Small intestine (tissue), 16 donors: ENCODE data around the gene DAP3. TPM values are rescaled to one million over a fixed set of nuclear protein-coding genes. Genes with fewer than 3 reads are reported as not detected.
"Not testable (repeated sequence)": the region's sequence is repeated elsewhere in the genome, so short reads cannot be mapped to it uniquely, and the experiment has no call there.

Source experiments
- DNase-seq, 2 donors: peaks; one replicate each; pipeline versions ENCODE4 v3.0.0 to v3.0.0-alpha.2; 2013
- FAIRE-seq: peaks from 2 replicates; lab custom pipeline; 2012; peaks lifted over from hg19 to GRCh38; lab: Jason Lieb, UNC
- H3K27ac ChIP-seq, 3 donors: one replicate each; pipeline ENCODE4 v1.5.1; 2013; ENCODE audit warnings: low read length in 2 of 3, mild to moderate bottlenecking in 2 of 3, control low read depth in 1 of 3, inconsistent platforms in 1 of 3, low read depth in 1 of 3, moderate library complexity in 1 of 3
- H3K27me3 ChIP-seq, 3 donors: one replicate each; pipeline ENCODE4 v1.6.1; 2013; ENCODE audit warnings: low read length in 3 of 3, inconsistent platforms in 1 of 3; ENCODE audit not compliant: control insufficient read depth in 3 of 3, insufficient read depth in 3 of 3
- H3K36me3 ChIP-seq, 3 donors: one replicate each; pipeline ENCODE4 v1.6.1; 2013; ENCODE audit warnings: low read length in 3 of 3, inconsistent platforms in 1 of 3, low read depth in 1 of 3, mild to moderate bottlenecking in 1 of 3, moderate library complexity in 1 of 3; ENCODE audit not compliant: control insufficient read depth in 3 of 3, insufficient read depth in 2 of 3
- H3K4me1 ChIP-seq, 3 donors: one replicate each; pipeline ENCODE4 v1.6.1; 2013; ENCODE audit warnings: low read length in 2 of 3, inconsistent platforms in 1 of 3, low read depth in 1 of 3, mild to moderate bottlenecking in 1 of 3, moderate library complexity in 1 of 3; ENCODE audit not compliant: control insufficient read depth in 3 of 3, insufficient read depth in 2 of 3
- H3K4me3 ChIP-seq, 3 donors: one replicate each; pipeline ENCODE4 v1.5.1; 2013; ENCODE audit warnings: low read length in 3 of 3, control low read depth in 1 of 3, inconsistent platforms in 1 of 3, low read depth in 1 of 3, mild to moderate bottlenecking in 1 of 3, moderate library complexity in 1 of 3
- H3K9me3 ChIP-seq, 2 donors: one replicate each; pipeline ENCODE4 v1.6.1; 2013; ENCODE audit warnings: low read depth in 1 of 2, low read length in 1 of 2; ENCODE audit not compliant: control insufficient read depth in 2 of 2, insufficient read depth in 1 of 2
- WGBS, 3 donors: extraction: QIAGEN DNeasy Blood & Tissue Kit; methylation state at CpG; one replicate each; pipeline ENCODE4 v1.1.7; 2013; 5-methylcytosine and 5-hydroxymethylcytosine counted together
- long read RNA-seq, 10 donors: transcript quantifications; one replicate each; lab custom pipeline, GENCODE V29; 2026
- polyA plus RNA-seq, 4 donors: library from polyadenylated mRNA; stranded (reverse) in 3 of 4; unstranded in 1 of 4; fragments of 200-250 nt in 3 of 4; fragments of 120-200 nt in 1 of 4; gene quantifications; one replicate each; pipeline versions ENCODE4 v1.2.1 to v1.2.3, GENCODE V29; 2013
- donor health status: healthy with polysubstance abuse.
- donor health status: control.
- donor health status: control.
- donor health status: Bipolar disorder and iron deficiency.
- donor health status: healthy.

The DAP3 gene
- 10 to 100 TPM; 86.5 to 97.8 (median 91.4) TPM for polyA plus RNA-seq
- long read RNA-seq, donor 1 = 0 reads
- long read RNA-seq, donor 2, transcript DAP3-216 (2 exons, 679 nt) = major isoform, 9 of 12 reads
- long read RNA-seq, donor 2, partial matches to known transcripts = 0 of 12 reads
- long read RNA-seq, donor 2, other reads (novel, unspliced or antisense) = 0 of 12 reads
- long read RNA-seq, donor 3, transcript DAP3-202 (13 exons, 2,089 nt) = minor isoform, 9 of 38 reads
- long read RNA-seq, donor 3, transcript DAP3-216 (2 exons, 679 nt) = major isoform, 25 of 38 reads
- long read RNA-seq, donor 3, partial matches to known transcripts = 0 of 38 reads
- long read RNA-seq, donor 3, other reads (novel, unspliced or antisense) = 0 of 38 reads
- long read RNA-seq, donor 4, partial matches to known transcripts = 0 of 2 reads
- long read RNA-seq, donor 4, other reads (novel, unspliced or antisense) = 0 of 2 reads
- long read RNA-seq, donor 5, transcript DAP3-216 (2 exons, 679 nt) = major isoform, 7 of 17 reads
- long read RNA-seq, donor 5, partial matches to known transcripts = 8 of 17 reads
- long read RNA-seq, donor 5, other reads (novel, unspliced or antisense) = 0 of 17 reads
- long read RNA-seq, donor 6, transcript DAP3-202 (13 exons, 2,089 nt) = minor isoform, 7 of 27 reads
- long read RNA-seq, donor 6, transcript DAP3-216 (2 exons, 679 nt) = major isoform, 10 of 27 reads
- long read RNA-seq, donor 6, partial matches to known transcripts = 0 of 27 reads
- long read RNA-seq, donor 6, other reads (novel, unspliced or antisense) = 0 of 27 reads
- long read RNA-seq, donor 7 = 0 reads
- long read RNA-seq, donor 8, partial matches to known transcripts = 0 of 1 reads
- long read RNA-seq, donor 8, other reads (novel, unspliced or antisense) = 0 of 1 reads
- long read RNA-seq, donor 9, transcript DAP3-216 (2 exons, 679 nt) = major isoform, 6 of 13 reads
- long read RNA-seq, donor 9, transcript DAP3-202 (13 exons, 2,089 nt) = major isoform, 6 of 13 reads
- long read RNA-seq, donor 9, partial matches to known transcripts = 0 of 13 reads
- long read RNA-seq, donor 9, other reads (novel, unspliced or antisense) = 0 of 13 reads
- long read RNA-seq, donor 10, transcript DAP3-202 (13 exons, 2,089 nt) = minor isoform, 14 of 42 reads
- long read RNA-seq, donor 10, transcript DAP3-216 (2 exons, 679 nt) = major isoform, 17 of 42 reads
- long read RNA-seq, donor 10, partial matches to known transcripts = 0 of 42 reads
- long read RNA-seq, donor 10, other reads (novel, unspliced or antisense) = 0 of 42 reads

DNA sequence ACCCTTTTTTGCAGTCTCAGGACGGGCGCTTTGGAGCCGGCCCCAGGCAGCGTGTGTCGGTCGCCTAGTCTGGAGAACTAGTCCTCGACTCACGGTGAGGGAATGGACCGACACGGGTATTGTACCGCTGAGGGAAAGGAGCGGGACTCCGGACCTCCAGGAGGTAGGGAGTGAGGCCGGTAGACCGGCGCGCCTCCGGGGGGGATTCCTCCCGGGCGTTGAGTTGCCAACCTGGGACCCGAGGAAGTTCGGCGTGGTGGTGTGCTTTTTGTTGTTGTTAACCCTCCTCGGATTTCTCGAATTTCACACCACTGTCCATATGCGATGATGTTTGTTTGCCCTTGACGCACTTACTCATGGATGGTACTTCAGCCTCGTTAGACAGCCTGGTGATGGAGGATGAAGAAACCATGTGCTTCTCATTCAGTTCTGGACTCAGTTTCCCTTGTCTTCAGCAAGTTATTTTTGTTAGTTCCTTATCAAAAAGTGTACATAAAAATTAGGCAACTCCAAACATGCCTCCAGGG is at the start of gene DAP3:
Gene DAP3 (plus strand): TSS at position 11 of the 527 bp plus-strand sequence. CDS start 20,689 bp downstream, outside the sequence.
- not testable (repeated sequence) for H3K27me3 ChIP-seq, DNase-seq, H3K9me3 ChIP-seq, FAIRE-seq, H3K4me1 ChIP-seq
- H3K36me3 ChIP-seq = peaks cover 0 to 13% (median 5%) of the 10 kb centered on the region in 3 donors
- H3K4me3 ChIP-seq = peak within 1 kb of the TSS; percentile 86 to 100 (median 96)
- 0% methylated on average over 28 of the region's 28 CpGs for WGBS, 3 donors
- H3K27ac ChIP-seq = peak within 1 kb of the TSS; percentile 97 to 98 (median 97)

DNA sequence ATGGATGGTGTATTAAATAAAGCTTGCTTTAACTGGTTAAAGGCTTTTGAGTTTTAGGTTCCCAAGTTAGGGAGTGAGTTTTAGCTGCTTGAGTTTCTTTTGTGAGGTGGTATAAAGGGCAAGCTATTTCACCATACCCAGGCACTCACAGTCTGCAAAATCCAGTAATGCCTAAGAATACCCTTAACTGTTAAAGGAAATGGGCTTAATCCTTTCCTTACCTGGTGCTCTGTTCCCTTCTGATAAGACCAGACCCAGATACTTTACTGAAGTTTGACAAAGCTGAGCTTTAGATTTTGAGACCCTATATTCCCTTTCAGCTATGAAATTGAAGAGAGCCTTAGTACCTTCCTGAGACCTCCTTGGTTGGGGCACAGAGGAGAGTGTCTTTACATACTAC is 48.5 kb upstream of the DAP3 start:
- H3K36me3 ChIP-seq = peaks cover 0 to 2% (median 0%) of the 10 kb centered on the region in 3 donors
- H3K27me3 ChIP-seq = no peaks in the 10 kb centered on the region
- no peak for FAIRE-seq
- no peak overlapping the region for H3K4me3 ChIP-seq
- H3K27ac ChIP-seq = peak overlapping the region in 2 of 3 donors; percentile 38 to 56
- peaks cover 0 to 39% of the 10 kb centered on the region in 2 donors for H3K9me3 ChIP-seq
- DNase-seq = no peak
- H3K4me1 ChIP-seq = peaks cover 0 to 7% (median 6%) of the 10 kb centered on the region in 3 donors

DNA sequence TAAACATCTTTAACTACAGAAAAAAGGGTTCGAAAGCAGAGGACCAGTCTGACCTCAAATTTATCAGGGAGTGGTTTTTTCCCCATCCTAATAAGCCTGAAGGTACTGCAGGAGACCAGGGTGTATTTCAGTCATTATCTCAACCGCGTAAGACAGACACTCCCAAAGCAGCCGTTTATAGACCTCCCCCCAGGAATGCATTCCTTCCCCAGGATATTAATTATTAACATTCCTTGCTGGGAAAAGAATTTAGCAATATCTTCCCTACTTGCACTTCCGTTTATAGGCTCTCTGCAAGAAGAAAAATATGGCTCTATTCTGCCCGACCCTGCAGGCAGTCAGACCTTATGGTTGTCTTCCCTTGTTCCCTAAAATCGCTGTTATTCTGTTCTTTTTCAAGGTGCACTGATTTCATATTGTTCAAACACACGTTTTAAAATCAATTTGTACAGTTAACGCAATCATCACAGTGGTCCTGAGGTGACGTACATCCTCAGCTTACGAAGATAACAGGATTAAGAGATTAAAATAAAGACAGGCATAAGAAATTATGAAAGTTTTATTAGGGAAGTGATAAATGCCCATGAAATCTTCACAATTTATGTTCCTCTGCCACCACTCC is 46.2 kb upstream of the DAP3 start:
- H3K27ac ChIP-seq, FAIRE-seq: not testable (repeated sequence)

DNA sequence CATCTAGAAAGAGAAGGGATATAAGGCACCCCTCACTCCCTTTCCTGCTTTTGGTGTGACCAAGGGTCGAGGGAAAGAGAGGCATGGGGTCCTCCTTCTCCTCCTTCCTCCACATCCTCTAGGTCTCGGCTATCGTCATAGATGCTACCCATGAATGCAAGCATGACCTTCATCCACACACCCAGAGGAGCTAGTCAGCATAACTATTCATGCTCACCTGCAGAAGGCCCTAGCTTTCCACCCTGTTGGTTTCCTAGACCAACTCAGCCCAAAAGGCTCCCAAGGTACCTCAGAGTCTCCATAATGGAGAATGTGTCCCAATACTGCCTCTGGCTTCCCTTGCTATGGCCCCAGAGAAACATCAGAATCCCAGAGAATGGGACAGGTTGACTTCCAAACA is 45.7 kb upstream of the DAP3 start:
- Histone ChIP-seq H3K4me1 (peaks cover 0 to 2% (median 0%) of the 10 kb centered on the region in 3 donors), H3K4me3 (no peak overlapping the region), H3K27ac (peak overlapping the region in 1 of 3 donors; percentile 37), H3K36me3 (peaks cover 0 to 2% (median 0%) of the 10 kb centered on the region in 3 donors), H3K9me3 (peaks cover 0 to 39% of the 10 kb centered on the region in 2 donors), H3K27me3 (no peaks in the 10 kb centered on the region)
- 81 to 87% (median 87%) methylated on average over 3 of the region's 3 CpGs for WGBS, 3 donors
- no peak for DNase-seq
- FAIRE-seq = no peak

More for the DNA sequence above, 46.2 kb upstream of the DAP3 start:
- H3K9me3 ChIP-seq = peaks cover 0 to 39% of the 10 kb centered on the region in 2 donors
- H3K4me1 ChIP-seq, H3K27me3 ChIP-seq, H3K36me3 ChIP-seq, H3K4me3 ChIP-seq: not testable (repeated sequence)
- 49 to 69% (median 57%) methylated on average over 11 of the region's 11 CpGs for WGBS, 3 donors
- DNase-seq = peak; percentile 44 to 83

DNA sequence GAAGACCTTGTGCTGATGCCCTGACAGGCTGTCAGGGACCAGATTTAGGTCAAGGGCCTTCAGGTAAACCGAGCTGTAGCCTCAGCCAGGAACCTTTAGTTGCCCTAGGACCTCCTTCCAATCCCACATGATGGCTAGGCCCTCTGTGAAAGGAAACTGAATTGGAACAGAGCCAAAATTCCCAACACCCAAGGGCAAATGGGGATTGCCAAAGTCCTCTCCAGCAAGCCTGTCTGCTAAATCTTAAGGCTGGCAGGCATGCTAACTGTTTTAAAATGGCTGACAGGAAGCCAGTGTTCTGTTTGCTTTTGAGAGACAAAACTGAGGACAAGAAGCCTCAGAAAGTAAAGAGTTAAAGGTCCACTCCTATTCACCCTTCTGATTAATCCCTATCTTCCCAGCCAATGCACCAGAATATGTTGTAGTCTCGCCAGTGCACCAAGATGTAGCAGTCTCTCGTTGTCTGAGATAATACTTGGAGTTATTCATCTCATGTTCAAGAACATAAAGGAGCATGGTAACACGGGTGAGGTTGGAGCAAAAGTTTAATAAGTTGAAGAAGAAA is 43.8 kb upstream of the DAP3 start:
- 72 to 75% (median 74%) methylated on average over 4 of the region's 4 CpGs for WGBS, 3 donors

DNA sequence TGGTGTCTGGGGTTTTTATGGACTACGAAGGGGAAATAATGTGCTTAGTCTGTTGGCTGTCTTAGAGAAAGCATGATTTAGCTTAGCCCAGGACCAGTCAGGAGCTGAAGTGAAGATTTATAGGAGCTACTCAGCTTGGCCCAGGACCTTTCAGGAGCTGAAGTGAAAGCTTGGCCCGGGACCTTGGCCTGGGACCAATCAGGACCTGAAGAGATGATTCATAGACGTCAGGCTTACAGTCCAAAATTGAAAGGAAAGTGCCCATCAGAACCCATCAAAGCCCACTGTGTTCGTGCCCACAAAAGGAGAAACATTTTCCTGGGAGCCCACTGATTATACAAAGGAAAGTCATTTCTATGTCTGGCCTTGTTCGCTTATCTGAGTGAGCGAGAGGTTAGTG is 43.2 kb upstream of the DAP3 start:
- DNase-seq = peak in 1 of 2 donors; percentile 39
- peaks cover 0 to 3% (median 0%) of the 10 kb centered on the region in 3 donors for H3K27me3 ChIP-seq
- peaks cover 0 to 2% (median 0%) of the 10 kb centered on the region in 3 donors for H3K36me3 ChIP-seq
- FAIRE-seq = no peak
- no peak overlapping the region for H3K27ac ChIP-seq
- 77 to 81% (median 80%) methylated on average over 6 of the region's 6 CpGs for WGBS, 3 donors
- H3K4me1 ChIP-seq = peaks cover 0 to 2% (median 0%) of the 10 kb centered on the region in 3 donors
- H3K4me3 ChIP-seq = no peak overlapping the region
- H3K9me3 ChIP-seq = peaks cover 0 to 45% of the 10 kb centered on the region in 2 donors

More for the DNA sequence above, 43.8 kb upstream of the DAP3 start:
- Histone ChIP-seq H3K27me3 (no peaks in the 10 kb centered on the region), H3K27ac (no peak overlapping the region), H3K36me3 (peaks cover 0 to 2% (median 0%) of the 10 kb centered on the region in 3 donors), H3K4me3 (no peak overlapping the region), H3K4me1 (peaks cover 0 to 2% (median 0%) of the 10 kb centered on the region in 3 donors), H3K9me3 (peaks cover 0 to 40% of the 10 kb centered on the region in 2 donors)
- DNase-seq (no peak), FAIRE-seq (no peak)

DNA sequence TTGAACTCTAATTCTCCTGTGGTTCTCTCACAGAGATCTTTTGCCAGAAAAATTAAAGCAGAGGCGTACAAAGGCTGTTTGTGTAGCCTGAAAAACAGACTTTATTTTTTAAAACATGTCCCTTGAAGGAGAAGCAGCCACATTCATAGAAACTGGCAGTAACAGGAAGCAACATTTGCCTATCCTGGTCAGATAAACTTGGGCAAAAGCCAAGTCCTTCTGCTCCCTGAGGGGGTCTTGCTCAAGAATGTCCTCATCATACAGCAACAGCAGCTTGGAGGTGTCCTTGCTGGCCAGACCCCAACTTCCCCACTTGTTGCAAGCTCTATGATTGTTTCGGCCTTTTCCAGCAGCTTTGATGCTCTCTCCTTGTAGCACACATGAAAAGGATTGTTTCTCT is 42.6 kb upstream of the DAP3 start:
- DNase-seq (no peak), FAIRE-seq (no peak)
- H3K36me3 ChIP-seq = peaks cover 0 to 2% (median 0%) of the 10 kb centered on the region in 3 donors
- no peak overlapping the region for H3K4me3 ChIP-seq
- H3K27me3 ChIP-seq = peaks cover 0 to 4% (median 0%) of the 10 kb centered on the region in 3 donors
- 86 to 97% (median 93%) methylated on average over 2 of the region's 2 CpGs for WGBS, 3 donors
- H3K27ac ChIP-seq = no peak overlapping the region
- peaks cover 0 to 2% (median 0%) of the 10 kb centered on the region in 3 donors for H3K4me1 ChIP-seq
- peaks cover 0 to 43% of the 10 kb centered on the region in 2 donors for H3K9me3 ChIP-seq
